ENCODE results near the gene RPA3.

The RPA3 gene

GRCh38 chr7:7731732-7732131 lies 13.3 kb upstream of the RPA3 start:
- DNase-seq: no peak

- no peak for DNase-seq
These were observed 2.6 kb upstream of the RPA3 start for GRCh38 chr7:7720750-7721621.

- no peak for DNase-seq
These were observed 1.8 kb upstream of the RPA3 start for GRCh38 chr7:7720193-7720592.

GRCh38 chr7:7719236-7719635 lies 829 bp upstream of the RPA3 start:
- no peak for DNase-seq

GRCh38 chr7:7713730-7714129 lies 4.7 kb downstream of the RPA3 start:
- no peak for DNase-seq

- DNase-seq: no peak
These were observed 7.9 kb downstream of the RPA3 start for GRCh38 chr7:7710469-7710868.

- no peak for DNase-seq
These were observed 9.1 kb downstream of the RPA3 start for GRCh38 chr7:7709291-7709690.

GRCh38 chr7:7707806-7708205 lies 10.6 kb downstream of the RPA3 start:
- DNase-seq: no peak

GRCh38 chr7:7707246-7707645 lies 11.2 kb downstream of the RPA3 start:
- DNase-seq: no peak

- DNase-seq: no peak
These were observed 11.7 kb downstream of the RPA3 start for GRCh38 chr7:7706556-7707172.

- DNase-seq: no peak
These were observed 12.3 kb downstream of the RPA3 start for GRCh38 chr7:7706101-7706511.

- DNase-seq: no peak
These were observed 13.1 kb downstream of the RPA3 start for GRCh38 chr7:7705318-7705717.

- no peak for DNase-seq
These were observed 13.5 kb downstream of the RPA3 start for GRCh38 chr7:7704867-7705266.

- no peak for DNase-seq
These were observed 15.0 kb downstream of the RPA3 start for GRCh38 chr7:7703427-7703826.

GRCh38 chr7:7702826-7703225 lies 15.6 kb downstream of the RPA3 start:
- no peak for DNase-seq

- DNase-seq: no peak
These were observed 16.9 kb downstream of the RPA3 start for GRCh38 chr7:7701527-7701926.

GRCh38 chr7:7699970-7700369 lies 18.4 kb downstream of the RPA3 start:
- DNase-seq: no peak

- DNase-seq: no peak
These were observed 19.0 kb downstream of the RPA3 start for GRCh38 chr7:7699380-7699779.

GRCh38 chr7:7698930-7699329 lies 19.5 kb downstream of the RPA3 start:
- DNase-seq: no peak

GRCh38 chr7:7696458-7697119 lies 21.8 kb downstream of the RPA3 start:
- no peak for DNase-seq

- DNase-seq: no peak
These were observed 23.1 kb downstream of the RPA3 start for GRCh38 chr7:7695111-7695817.

GRCh38 chr7:7694542-7694941 lies 23.9 kb downstream of the RPA3 start:
- DNase-seq: no peak

GRCh38 chr7:7693881-7694280 lies 24.5 kb downstream of the RPA3 start:
- no peak for DNase-seq

Data from activated T-cell treated with anti-CD3 and anti-CD28 coated beads, Interleukin-2, amount 50 U/mL, for 1 hour (primary cell).